PC-9 (cell line): ENCODE results near the gene GDF10.

Experiments used
- EZH2 ChIP-seq: fragments of 200-600 bp; sonication (generic); IDR thresholded peaks from 2 replicates; pipeline ENCODE4 v1.8.0; 2017; ENCODE audit warnings: antibody characterized with exemption, low read depth
- TF ChIP-seq, protein P1 (sequence below): fragments of 200-600 bp; sonication (generic); conservative IDR thresholded peaks from 2 replicates; pipeline ENCODE4 v1.6.1; 2017; ENCODE audit warnings: mixed run types, antibody characterized with exemption, mild to moderate bottlenecking, moderate library complexity

DNA sequence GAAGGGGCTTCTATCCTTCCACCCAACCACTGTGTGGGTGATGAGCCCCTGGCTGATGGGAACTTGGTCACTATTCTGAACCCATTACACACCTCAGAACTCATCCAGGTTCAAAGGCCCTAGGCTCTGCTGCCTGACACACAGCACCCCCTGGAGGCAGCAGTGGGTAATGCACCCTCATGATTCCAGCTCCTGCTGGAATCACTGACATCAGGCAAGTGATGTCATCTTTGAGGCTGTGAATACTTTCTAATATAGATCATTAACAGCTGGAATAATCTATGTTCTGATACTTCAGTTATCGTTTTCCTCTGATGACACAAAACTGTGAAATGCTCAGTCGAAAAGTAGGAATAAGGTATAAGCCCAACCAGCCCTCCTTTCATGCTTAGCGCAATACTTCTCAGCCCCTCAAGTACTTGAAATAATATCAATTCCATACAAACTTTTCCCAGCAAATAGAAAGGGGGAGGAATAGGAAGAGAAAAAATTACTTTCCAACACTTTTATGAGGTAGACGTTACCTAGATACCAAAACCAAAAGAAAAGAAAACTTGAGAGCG lies 40.7 kb downstream of the GDF10 start:
- TF ChIP-seq, protein P1, sequence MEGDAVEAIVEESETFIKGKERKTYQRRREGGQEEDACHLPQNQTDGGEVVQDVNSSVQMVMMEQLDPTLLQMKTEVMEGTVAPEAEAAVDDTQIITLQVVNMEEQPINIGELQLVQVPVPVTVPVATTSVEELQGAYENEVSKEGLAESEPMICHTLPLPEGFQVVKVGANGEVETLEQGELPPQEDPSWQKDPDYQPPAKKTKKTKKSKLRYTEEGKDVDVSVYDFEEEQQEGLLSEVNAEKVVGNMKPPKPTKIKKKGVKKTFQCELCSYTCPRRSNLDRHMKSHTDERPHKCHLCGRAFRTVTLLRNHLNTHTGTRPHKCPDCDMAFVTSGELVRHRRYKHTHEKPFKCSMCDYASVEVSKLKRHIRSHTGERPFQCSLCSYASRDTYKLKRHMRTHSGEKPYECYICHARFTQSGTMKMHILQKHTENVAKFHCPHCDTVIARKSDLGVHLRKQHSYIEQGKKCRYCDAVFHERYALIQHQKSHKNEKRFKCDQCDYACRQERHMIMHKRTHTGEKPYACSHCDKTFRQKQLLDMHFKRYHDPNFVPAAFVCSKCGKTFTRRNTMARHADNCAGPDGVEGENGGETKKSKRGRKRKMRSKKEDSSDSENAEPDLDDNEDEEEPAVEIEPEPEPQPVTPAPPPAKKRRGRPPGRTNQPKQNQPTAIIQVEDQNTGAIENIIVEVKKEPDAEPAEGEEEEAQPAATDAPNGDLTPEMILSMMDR: peak; percentile 99
- TF ChIP-seq EZH2: no peak
